ENCODE results near the gene USP27X. TPM values are rescaled to one million over a fixed set of nuclear protein-coding genes. Genes with fewer than 3 reads are reported as not detected.

Gene USP27X
- total RNA-seq, 1 donor, result 2.6 TPM

GRCh38 chrX:49846522-49846921 lies 32.8 kb upstream of the USP27X start:
- DNase-seq (ENCODE audit: low read depth), result no peak
- no peak for TF ChIP-seq CTCF (IDR thresholded peaks at IDR 0.05; ENCODE audit: insufficient read depth, low read depth, low read length)
- H3K4me3 ChIP-seq (ENCODE audit: low read depth, low read length), result no peak overlapping the region

- no peak overlapping the region for H3K4me3 ChIP-seq (ENCODE audit: low read depth, low read length)
- no peak for DNase-seq (ENCODE audit: low read depth)
- no peak for TF ChIP-seq CTCF (IDR thresholded peaks at IDR 0.05; ENCODE audit: insufficient read depth, low read depth, low read length)
Measured at GRCh38 chrX:49848275-49848674, 31.0 kb upstream of the USP27X start.

GRCh38 chrX:49850028-49850427 lies 29.3 kb upstream of the USP27X start:
- no peak for TF ChIP-seq CTCF (IDR thresholded peaks at IDR 0.05; ENCODE audit: insufficient read depth, low read depth, low read length)
- DNase-seq (ENCODE audit: low read depth), result no peak
- no peak overlapping the region for H3K4me3 ChIP-seq (ENCODE audit: low read depth, low read length)

- TF ChIP-seq CTCF (IDR thresholded peaks at IDR 0.05; ENCODE audit: insufficient read depth, low read depth, low read length), result no peak
- DNase-seq (ENCODE audit: low read depth), result no peak
- no peak overlapping the region for H3K4me3 ChIP-seq (ENCODE audit: low read depth, low read length)
Measured at GRCh38 chrX:49853661-49854060, 25.6 kb upstream of the USP27X start.

GRCh38 chrX:49856819-49857218 lies 22.5 kb upstream of the USP27X start:
- no peak overlapping the region for H3K4me3 ChIP-seq (ENCODE audit: low read depth, low read length)
- DNase-seq (ENCODE audit: low read depth), result no peak
- TF ChIP-seq CTCF (IDR thresholded peaks at IDR 0.05; ENCODE audit: insufficient read depth, low read depth, low read length), result no peak

- no peak overlapping the region for H3K4me3 ChIP-seq (ENCODE audit: low read depth, low read length)
- no peak for DNase-seq (ENCODE audit: low read depth)
- no peak for TF ChIP-seq CTCF (IDR thresholded peaks at IDR 0.05; ENCODE audit: insufficient read depth, low read depth, low read length)
Measured at GRCh38 chrX:49858341-49858740, 20.9 kb upstream of the USP27X start.

GRCh38 chrX:49859491-49859890 lies 19.8 kb upstream of the USP27X start:
- no peak for TF ChIP-seq CTCF (IDR thresholded peaks at IDR 0.05; ENCODE audit: insufficient read depth, low read depth, low read length)
- no peak for DNase-seq (ENCODE audit: low read depth)
- no peak overlapping the region for H3K4me3 ChIP-seq (ENCODE audit: low read depth, low read length)
